Ishikawa (cell line): Measurements from ENCODE around the gene BARHL1.

ENCODE experiments used
- CEBPB ChIP-seq: IDR thresholded peaks from 2 replicates; pipeline ENCODE4 v1.6.1; 2012
- EGR1 ChIP-seq: IDR thresholded peaks from 2 replicates; pipeline ENCODE4 v1.6.1; 2012
- EP300 ChIP-seq: IDR thresholded peaks from 2 replicates; pipeline ENCODE4 v1.6.1; 2012; ENCODE audit warnings: borderline replicate concordance
- FOXM1 ChIP-seq: IDR thresholded peaks from 2 replicates; pipeline ENCODE4 v1.6.1; 2012; ENCODE audit warnings: low read depth, borderline replicate concordance
- NFIC ChIP-seq: IDR thresholded peaks from 2 replicates; pipeline ENCODE4 v1.6.1; 2012
- RAD21 ChIP-seq: IDR thresholded peaks from 2 replicates; pipeline ENCODE4 v1.6.1; 2012; ENCODE audit warnings: low read depth
- TAF1 ChIP-seq: IDR thresholded peaks from 2 replicates; pipeline ENCODE4 v1.6.1; 2012; ENCODE audit warnings: low read depth, mild to moderate bottlenecking
- USF1 ChIP-seq: IDR thresholded peaks from 2 replicates; pipeline ENCODE4 v1.6.1; 2012
- YY1 ChIP-seq: IDR thresholded peaks from 2 replicates; pipeline ENCODE4 v1.6.1; 2012; ENCODE audit warnings: low read depth

GRCh38 chr9:132614324-132614723 lies 31.9 kb downstream of the BARHL1 start:
- TF ChIP-seq EP300 (no peak), RAD21 (no peak), TAF1 (no peak), NFIC (no peak), USF1 (no peak), CEBPB (no peak), YY1 (no peak), FOXM1 (no peak), EGR1 (no peak)
